GM18520 (cell line): Measurements from ENCODE around the gene SAMD15.
"Not testable (repeated sequence)": the region's sequence is repeated elsewhere in the genome, so short reads cannot be mapped to it uniquely, and the experiment has no call there.

ENCODE experiments used
- ATAC-seq: cut with Tn5 transposase; IDR thresholded peaks from one replicate; pipeline ENCODE4 v1.9.1; 2021; ENCODE audit not compliant: unreplicated experiment

The SAMD15 gene

GRCh38 chr14:77376771-77377501 lies at the start of gene SAMD15, which contains the start of gene TMED8:
Gene SAMD15 (plus strand): TSS chr14:77377379. CDS start chr14:77377419, 40 bp downstream.
Gene TMED8 (minus strand): TSS chr14:77377094. CDS start chr14:77377053, 41 bp downstream.
- peak; percentile 76 for ATAC-seq

DNA sequence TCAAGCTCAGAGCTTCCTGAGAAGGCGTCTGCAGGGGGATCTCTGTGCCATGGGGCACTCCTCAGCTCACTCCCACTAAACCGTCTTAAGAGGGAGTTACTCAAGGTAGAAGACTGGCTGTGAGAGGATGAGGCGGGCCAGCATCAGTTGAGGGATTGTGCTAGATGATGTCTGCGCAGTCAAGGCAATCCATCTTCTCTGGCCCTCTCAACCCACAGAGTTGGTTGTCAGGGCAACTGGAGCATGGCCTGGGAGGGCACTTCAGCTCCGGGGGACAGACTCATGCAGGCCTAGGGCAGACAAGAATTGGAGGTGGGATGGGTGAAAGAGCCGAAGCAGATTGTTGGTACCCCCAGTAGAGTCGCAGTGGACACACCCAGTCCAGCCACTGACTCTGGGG lies 47.3 kb upstream of the SAMD15 start:
- ATAC-seq, result no peak

- ATAC-seq, result no peak
Observed at GRCh38 chr14:77335576-77335975, 41.6 kb upstream of the SAMD15 start.

GRCh38 chr14:77337255-77337654 lies 39.9 kb upstream of the SAMD15 start:
- not testable (repeated sequence) for ATAC-seq

DNA sequence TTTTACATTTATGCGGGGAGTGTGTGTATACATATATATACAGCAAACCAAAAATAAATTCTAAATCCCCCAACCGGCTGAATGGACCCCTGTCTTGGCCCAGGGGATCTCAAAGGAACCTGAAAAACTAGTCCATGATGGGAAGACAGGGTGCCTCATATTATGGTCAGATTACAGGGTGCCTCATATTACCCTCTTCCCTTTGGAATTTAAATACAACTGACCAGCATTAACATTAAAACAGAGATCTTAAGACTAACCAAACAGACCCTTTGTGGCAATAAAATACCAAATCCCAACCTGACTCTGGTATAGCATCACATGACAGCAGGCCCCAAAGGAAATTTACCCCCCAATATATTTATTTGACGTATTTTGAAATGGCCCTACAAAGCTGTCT lies 39.3 kb upstream of the SAMD15 start:
- ATAC-seq, result no peak

- ATAC-seq, result no peak
Observed at GRCh38 chr14:77338302-77338701, 38.9 kb upstream of the SAMD15 start.

GRCh38 chr14:77339407-77339806 lies 37.8 kb upstream of the SAMD15 start:
- ATAC-seq, result no peak

DNA sequence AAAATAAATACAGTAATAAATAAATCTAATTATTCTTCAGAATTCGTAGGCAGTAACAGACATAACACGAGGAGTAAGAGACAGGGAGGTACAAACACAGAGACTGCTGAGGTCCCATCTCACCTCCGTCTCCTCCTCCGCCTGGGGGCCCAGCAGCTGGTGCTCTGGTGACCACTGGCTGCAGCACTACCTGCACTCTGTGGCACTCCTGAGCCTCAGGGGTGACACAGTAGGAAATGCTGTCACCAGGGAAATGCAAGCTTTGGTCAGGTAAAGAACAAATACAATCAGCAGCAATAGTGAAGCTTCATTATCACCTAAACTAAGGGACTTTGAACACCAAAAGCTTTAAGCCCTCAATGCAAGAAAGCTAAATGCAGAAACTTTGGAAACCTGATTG lies 36.8 kb upstream of the SAMD15 start:
- ATAC-seq, result no peak

DNA sequence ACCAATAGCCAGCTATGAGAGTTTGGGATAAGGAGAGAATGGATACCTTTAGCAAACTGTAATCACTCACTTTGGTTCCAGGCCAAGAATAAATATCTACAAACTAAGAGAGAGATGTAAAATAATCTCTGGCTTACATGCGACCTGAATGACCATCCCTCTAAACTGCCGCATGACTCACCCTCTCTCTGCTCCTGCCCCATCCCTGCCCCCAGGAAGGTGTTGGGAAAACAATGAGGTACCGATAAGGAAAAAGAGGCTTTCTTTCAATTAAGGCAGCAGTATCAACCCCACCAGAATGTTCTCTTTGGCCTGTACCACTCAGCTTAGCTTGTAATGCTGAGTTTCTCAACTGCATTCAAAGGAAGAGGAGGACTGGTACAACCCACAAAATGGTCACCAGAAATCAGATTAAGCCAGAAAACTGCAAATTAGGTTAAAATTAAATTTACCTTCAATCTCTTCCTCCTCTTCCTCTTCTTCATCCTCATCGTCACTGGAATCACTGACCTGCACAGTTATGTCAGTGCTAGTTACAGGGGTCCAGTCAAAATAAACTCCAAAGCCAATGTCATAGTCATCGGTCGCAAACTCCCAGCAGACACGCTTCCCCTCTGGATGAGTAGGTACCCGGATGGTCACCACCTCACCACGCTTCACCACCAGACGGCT lies 34.3 kb upstream of the SAMD15 start:
- ATAC-seq, result no peak

DNA sequence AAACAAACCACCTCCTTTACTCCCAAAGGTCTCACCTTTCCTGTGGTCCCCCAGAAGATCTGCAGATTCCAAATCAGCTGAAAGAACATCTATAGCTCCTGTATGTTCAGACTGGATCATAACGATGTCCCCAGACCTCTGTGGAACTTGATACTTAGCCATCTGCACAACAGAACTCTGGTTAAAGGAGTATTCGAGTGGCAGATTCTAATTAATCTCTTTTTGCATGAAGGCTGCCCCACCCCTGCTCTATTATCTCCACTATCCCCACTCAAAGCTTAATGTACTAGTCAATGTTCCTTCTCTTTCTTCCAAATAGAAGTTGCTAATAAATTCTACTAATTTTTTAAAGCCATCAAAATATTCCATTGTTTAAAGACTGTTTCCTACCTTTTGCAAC lies 33.5 kb upstream of the SAMD15 start:
- ATAC-seq, result no peak

DNA sequence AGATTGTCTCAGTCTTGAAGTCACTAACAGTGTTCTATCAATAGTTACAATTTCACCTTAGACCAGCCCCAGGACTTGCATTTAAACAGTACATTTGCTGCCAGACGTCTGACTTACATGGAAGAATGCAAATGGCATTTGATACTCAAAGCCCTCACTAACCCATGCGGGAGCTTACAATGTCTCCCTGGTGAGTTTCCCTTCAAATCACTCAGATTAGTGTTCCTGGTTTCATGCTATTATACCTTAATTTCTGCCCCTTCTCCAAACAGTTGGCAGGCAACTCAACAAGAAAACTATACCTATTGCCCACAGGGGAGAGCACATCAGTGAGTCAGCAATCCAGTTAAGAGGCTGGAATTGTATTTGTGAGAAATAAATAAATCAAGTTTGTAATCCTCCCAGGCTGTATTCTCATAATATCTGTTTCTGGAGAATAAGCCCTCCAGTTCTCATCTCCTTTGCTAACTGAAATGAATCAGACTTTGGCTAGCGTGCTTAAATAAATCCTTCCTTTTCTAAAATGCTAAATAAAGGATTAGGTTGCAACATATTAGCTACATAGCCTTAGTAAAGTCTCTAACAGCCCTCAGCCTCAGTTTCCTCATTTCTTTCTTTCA lies 32.7 kb upstream of the SAMD15 start:
- no peak for ATAC-seq

DNA sequence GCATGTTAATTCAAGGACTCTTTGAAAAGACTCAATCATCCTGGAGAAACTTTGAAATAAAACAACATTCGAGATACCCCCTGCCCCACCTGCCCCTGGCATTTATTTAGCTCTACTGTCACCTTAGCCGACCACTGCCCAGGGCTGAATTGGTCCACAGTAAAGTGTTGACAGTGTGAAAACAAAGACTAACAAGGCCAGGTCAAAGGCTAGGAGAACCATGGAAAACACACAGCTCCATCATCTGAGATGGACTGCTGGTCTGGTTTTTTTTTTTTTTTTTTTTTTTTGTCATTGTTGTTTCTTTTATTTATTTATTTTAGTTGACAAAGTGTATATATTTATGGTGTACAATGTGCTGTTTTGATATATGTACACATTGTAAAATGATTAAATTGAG lies 30.7 kb upstream of the SAMD15 start:
- ATAC-seq, result no peak

DNA sequence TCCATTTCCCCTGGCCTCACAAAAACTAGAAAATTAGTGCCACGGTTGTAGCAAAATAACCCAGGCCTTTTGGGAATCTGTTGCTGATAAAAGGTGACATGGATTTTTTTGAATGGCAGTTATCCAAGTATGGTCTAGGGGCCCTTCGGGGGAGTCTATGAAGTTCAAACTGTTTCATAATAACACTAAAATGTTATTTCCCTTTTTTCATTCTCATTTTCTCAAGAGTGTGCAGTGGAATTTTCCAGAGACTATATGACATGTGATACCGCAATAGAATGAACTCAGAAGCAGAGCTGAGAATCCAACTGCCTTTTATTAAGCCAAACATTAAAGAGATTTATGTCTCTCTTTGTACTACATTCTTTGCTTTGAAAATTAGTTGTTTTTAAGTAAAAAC lies 29.4 kb upstream of the SAMD15 start:
- no peak for ATAC-seq

DNA sequence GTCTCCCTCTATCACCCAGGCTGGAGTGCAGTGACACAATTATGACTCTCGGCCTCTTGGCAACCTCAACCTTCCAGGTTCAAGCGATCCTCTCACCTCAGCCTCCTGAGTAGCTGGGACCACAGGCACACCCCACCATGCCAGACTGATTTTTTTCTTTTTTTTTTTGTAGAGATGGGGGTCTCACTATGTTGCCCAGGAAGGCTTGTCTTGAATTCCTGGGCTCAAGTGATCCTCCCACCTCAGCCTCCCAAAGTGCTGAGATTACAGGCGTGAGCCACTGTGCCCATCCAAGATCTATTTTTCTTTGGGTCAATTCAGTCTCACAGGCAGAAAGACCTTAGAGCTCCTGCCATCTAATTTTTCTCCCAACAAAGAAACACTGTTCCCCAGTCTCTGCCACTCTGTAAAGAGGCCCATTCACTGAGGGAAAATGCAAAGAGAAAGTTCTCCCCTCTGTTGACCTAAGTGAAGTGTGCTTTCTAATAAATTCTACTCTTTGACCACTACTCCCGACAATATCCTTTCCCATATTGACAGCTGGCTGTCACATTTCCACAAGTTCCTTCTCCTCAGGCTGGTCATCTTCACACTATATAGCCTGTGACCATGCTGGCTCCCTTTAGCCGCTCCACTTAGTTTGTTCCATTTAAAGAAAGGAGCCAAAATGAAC lies 23.6 kb upstream of the SAMD15 start:
- no peak for ATAC-seq

- ATAC-seq, result no peak
Observed at GRCh38 chr14:77355811-77356210, 21.4 kb upstream of the SAMD15 start.

DNA sequence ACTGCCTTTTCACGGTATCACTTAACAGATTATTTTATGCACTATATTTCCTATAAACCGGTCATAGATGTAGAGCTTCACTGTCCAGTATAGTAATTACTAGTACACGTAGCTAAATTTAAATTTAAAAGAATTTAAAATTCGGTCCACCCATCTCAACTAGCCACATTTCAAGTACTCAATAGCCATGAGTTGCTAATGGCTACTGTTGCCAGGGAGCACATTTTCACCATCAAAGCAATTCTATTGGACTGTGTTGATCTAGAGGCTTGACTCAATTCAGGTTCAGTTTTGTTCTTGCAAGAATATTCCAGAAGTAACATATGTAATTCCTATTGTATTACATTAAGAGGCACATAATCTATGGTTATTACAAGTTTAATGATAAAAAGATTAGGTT lies 20.3 kb upstream of the SAMD15 start:
- no peak for ATAC-seq

GRCh38 chr14:77359626-77360025 lies 17.6 kb upstream of the SAMD15 start:
- ATAC-seq, result no peak

DNA sequence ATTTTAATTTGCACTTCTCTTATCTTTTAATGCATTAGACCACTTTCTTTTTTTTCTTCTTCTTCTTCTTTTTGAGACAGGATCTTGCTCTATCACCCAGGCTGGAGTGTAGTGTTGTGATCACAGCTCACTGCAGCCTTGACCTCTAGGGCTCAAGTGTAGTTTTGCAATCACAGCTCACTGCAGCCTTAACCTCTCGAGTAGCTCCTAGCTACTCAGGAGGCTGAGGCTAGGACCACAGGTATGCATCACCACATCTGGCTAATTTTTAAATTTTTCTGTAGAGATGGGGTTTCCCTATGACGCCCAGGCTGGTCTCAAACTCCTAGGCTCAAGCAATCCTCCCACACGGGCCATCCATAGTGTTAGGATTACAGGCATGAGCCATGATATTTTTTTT lies 13.0 kb upstream of the SAMD15 start:
- ATAC-seq, result no peak

DNA sequence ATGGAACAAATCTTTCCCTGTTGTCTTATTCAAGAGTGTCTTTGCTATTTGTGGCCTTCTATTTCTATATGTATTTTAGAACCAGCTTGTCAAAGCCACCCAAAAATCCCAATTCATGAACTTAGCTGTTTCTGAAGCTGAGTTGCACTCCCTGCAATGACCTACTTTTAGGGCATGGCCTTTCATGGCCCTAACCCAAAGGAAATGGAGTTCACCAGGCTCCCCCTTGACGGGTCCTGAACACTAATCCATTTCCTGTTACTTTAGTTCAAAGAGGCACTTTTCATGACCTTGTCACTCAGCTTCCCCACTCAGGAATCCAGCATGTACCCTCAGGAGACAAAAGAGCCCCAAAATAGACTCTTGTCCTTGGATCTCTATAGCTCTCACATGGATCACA lies 7.9 kb upstream of the SAMD15 start:
- ATAC-seq, result no peak

- peak; percentile 23 for ATAC-seq
Observed at GRCh38 chr14:77372304-77372841, 4.8 kb upstream of the SAMD15 start.
